WTC11 (cell line): Measurements from ENCODE around the gene FAT3.

Experiments
- E2F5 ChIP-seq: sonication (generic); formaldehyde crosslinking; IDR thresholded peaks from 2 replicates; pipeline ENCODE4 v1.8.1; 2022; ENCODE audit warnings: mild to moderate bottlenecking, moderate library complexity, missing genetic modification reagents
- NFE2L1 ChIP-seq: sonication (generic); formaldehyde crosslinking; IDR thresholded peaks from 2 replicates; pipeline ENCODE4 v1.8.1; 2023; ENCODE audit warnings: missing genetic modification reagents
- PRDM15 ChIP-seq: sonication (generic); formaldehyde crosslinking; IDR thresholded peaks from 2 replicates; pipeline ENCODE4 v1.8.0; 2022; ENCODE audit warnings: missing genetic modification reagents
- TCF7 ChIP-seq: sonication (generic); formaldehyde crosslinking; IDR thresholded peaks from 2 replicates; pipeline ENCODE4 v1.8.0; 2022; ENCODE audit warnings: mild to moderate bottlenecking, low read depth, missing genetic modification reagents, moderate library complexity
- TEAD4 ChIP-seq: sonication (generic); formaldehyde crosslinking; IDR thresholded peaks from 2 replicates; pipeline ENCODE4 v1.8.0; 2022; ENCODE audit warnings: mild to moderate bottlenecking, missing genetic modification reagents
- ZBTB21 ChIP-seq: sonication (generic); formaldehyde crosslinking; IDR thresholded peaks from 2 replicates; pipeline ENCODE4 v1.8.1; 2023; ENCODE audit warnings: mild to moderate bottlenecking, missing genetic modification reagents, borderline replicate concordance
- ZNF232 ChIP-seq: sonication (generic); formaldehyde crosslinking; IDR thresholded peaks from 2 replicates; pipeline ENCODE4 v1.8.0; 2022; ENCODE audit warnings: mild to moderate bottlenecking, missing genetic modification reagents
- ZNF416 ChIP-seq: fragments of 250-450 bp; sonication (Bioruptor Pico); IDR thresholded peaks from 2 replicates; pipeline ENCODE4 v1.9.0; 2021; ENCODE audit warnings: mild to moderate bottlenecking, inconsistent platforms
- TF ChIP-seq, protein P1 (sequence below): fragments of 200-600 bp; IDR thresholded peaks from 2 replicates; pipeline ENCODE4 v1.8.0; 2022; ENCODE audit warnings: antibody characterized with exemption
- TF ChIP-seq, protein P2 (sequence below): fragments of 250-450 bp; sonication (Bioruptor Pico); IDR thresholded peaks from 2 replicates; pipeline ENCODE4 v1.8.0; 2021; ENCODE audit warnings: mild to moderate bottlenecking
- TF ChIP-seq, protein P3 (sequence below): sonication (generic); formaldehyde crosslinking; IDR thresholded peaks from 2 replicates; pipeline ENCODE4 v1.8.0; 2022; ENCODE audit warnings: mild to moderate bottlenecking, missing genetic modification reagents

DNA sequence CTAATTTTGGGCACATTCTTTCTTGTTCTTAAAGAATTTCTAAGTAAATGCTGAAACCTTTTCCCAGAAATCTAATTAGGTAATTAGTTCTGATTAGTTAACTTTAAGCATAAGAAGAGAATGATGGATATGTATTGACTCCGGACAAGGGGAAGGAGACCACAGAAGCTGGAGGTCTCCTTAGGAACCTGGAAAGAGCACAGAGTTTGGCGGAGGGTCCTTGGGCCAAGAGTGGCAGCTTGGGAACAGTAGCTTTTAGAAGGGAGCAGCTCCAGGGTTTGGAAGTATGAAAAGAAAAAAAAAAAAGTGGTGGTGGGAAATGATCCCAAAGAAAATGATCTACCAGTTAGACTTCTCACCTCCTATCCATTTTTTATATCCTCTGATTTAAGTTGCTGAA lies 42.7 kb downstream of the FAT3 start:
- TF ChIP-seq ZNF416: no peak
- TF ChIP-seq, protein P1, sequence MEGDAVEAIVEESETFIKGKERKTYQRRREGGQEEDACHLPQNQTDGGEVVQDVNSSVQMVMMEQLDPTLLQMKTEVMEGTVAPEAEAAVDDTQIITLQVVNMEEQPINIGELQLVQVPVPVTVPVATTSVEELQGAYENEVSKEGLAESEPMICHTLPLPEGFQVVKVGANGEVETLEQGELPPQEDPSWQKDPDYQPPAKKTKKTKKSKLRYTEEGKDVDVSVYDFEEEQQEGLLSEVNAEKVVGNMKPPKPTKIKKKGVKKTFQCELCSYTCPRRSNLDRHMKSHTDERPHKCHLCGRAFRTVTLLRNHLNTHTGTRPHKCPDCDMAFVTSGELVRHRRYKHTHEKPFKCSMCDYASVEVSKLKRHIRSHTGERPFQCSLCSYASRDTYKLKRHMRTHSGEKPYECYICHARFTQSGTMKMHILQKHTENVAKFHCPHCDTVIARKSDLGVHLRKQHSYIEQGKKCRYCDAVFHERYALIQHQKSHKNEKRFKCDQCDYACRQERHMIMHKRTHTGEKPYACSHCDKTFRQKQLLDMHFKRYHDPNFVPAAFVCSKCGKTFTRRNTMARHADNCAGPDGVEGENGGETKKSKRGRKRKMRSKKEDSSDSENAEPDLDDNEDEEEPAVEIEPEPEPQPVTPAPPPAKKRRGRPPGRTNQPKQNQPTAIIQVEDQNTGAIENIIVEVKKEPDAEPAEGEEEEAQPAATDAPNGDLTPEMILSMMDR: no peak
- TF ChIP-seq, protein P2, sequence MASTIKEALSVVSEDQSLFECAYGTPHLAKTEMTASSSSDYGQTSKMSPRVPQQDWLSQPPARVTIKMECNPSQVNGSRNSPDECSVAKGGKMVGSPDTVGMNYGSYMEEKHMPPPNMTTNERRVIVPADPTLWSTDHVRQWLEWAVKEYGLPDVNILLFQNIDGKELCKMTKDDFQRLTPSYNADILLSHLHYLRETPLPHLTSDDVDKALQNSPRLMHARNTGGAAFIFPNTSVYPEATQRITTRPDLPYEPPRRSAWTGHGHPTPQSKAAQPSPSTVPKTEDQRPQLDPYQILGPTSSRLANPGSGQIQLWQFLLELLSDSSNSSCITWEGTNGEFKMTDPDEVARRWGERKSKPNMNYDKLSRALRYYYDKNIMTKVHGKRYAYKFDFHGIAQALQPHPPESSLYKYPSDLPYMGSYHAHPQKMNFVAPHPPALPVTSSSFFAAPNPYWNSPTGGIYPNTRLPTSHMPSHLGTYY (CRISPR knock-in tag): no peak
- TF ChIP-seq PRDM15 (CRISPR knock-in tag): no peak
- TF ChIP-seq, protein P3, sequence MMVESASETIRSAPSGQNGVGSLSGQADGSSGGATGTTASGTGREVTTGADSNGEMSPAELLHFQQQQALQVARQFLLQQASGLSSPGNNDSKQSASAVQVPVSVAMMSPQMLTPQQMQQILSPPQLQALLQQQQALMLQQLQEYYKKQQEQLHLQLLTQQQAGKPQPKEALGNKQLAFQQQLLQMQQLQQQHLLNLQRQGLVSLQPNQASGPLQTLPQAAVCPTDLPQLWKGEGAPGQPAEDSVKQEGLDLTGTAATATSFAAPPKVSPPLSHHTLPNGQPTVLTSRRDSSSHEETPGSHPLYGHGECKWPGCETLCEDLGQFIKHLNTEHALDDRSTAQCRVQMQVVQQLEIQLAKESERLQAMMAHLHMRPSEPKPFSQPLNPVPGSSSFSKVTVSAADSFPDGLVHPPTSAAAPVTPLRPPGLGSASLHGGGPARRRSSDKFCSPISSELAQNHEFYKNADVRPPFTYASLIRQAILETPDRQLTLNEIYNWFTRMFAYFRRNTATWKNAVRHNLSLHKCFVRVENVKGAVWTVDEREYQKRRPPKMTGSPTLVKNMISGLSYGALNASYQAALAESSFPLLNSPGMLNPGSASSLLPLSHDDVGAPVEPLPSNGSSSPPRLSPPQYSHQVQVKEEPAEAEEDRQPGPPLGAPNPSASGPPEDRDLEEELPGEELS (CRISPR knock-in tag): no peak
- TF ChIP-seq NFE2L1 (CRISPR knock-in tag): no peak
- no peak for TF ChIP-seq E2F5 (CRISPR knock-in tag)
- TF ChIP-seq ZBTB21: no peak
- TF ChIP-seq TEAD4 (CRISPR knock-in tag): no peak
- no peak for TF ChIP-seq TCF7
- TF ChIP-seq ZNF232 (CRISPR knock-in tag): no peak
